Mesothelial cell of epicardium (in vitro differentiated cells): ENCODE data around the gene SGMS1. TPM values are rescaled to one million over a fixed set of nuclear protein-coding genes. Genes with fewer than 3 reads are reported as not detected.
A peak's percentile ranks its signal among the peaks of the same experiment; 100 is the strongest.
"Not testable (repeated sequence)": the region's sequence is repeated elsewhere in the genome, so short reads cannot be mapped to it uniquely, and the experiment has no call there.

Source experiments
- DNase-seq, 2 experiments: peaks; one replicate each; pipeline ENCODE4 v3.0.0; 2021; ENCODE audit warnings: low spot score in 2 of 2; ENCODE audit not compliant: unreplicated experiment in 2 of 2
- H3K27ac Mint-ChIP-seq: 2 replicates; pipeline ENCODE4 v1.8.0; 2021; ENCODE audit warnings: mixed read lengths
- H3K27me3 Mint-ChIP-seq: 2 replicates; pipeline ENCODE4 v1.8.0; 2021; ENCODE audit warnings: low read depth, mixed read lengths
- H3K36me3 Mint-ChIP-seq: 2 replicates; pipeline ENCODE4 v1.8.0; 2021; ENCODE audit warnings: mixed read lengths
- H3K4me1 Mint-ChIP-seq: 2 replicates; pipeline ENCODE4 v1.8.0; 2021; ENCODE audit warnings: mixed read lengths
- H3K4me3 Mint-ChIP-seq: 2 replicates; pipeline ENCODE4 v1.8.0; 2021; ENCODE audit warnings: mild to moderate bottlenecking, moderate library complexity, mixed read lengths
- H3K9me3 Mint-ChIP-seq: 2 replicates; pipeline ENCODE4 v1.8.0; 2021; ENCODE audit warnings: mixed read lengths
- CTCF ChIP-seq: fragments of 200-600 bp; sonication (generic); IDR thresholded peaks from one replicate; pipeline ENCODE4 v1.5.0; 2021; ENCODE audit warnings: antibody characterized with exemption; ENCODE audit not compliant: unreplicated experiment
- total RNA-seq: library from RNA; stranded (reverse); gene quantifications from 3 replicates; pipeline ENCODE4 v1.2.1, GENCODE V29; 2021

The SGMS1 gene
- total RNA-seq, 1 donor from 2014 or later, result 14.9 TPM

- no peak for DNase-seq
- Mint-ChIP-seq H3K9me3 (peaks cover 8% of the 10 kb centered on the region), H3K4me3 (no peak overlapping the region), H3K27ac (no peak overlapping the region), H3K4me1 (no peaks in the 10 kb centered on the region), H3K27me3 (no peaks in the 10 kb centered on the region), H3K36me3 (no peaks in the 10 kb centered on the region)
- no peak for TF ChIP-seq CTCF
Observed at GRCh38 chr10:50367732-50368131, 256.0 kb downstream of the SGMS1 start.

DNA sequence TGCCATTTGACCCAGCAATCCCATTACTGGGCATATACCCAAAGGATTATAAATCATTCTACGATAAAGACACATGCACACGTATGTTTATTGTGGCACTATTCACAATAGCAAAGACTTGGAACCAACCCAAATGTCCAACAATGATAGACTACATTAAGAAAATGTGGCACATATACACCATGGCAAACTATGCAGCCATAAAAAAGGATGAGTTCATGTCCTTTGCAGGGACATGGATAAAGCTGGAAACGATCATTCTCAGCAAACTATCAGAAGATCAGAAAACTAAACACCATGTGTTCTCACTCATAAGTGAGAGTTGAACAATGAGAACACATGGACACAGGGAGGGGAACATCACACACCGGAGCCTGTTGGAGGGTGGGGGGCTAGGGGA lies 257.3 kb downstream of the SGMS1 start:
- not testable (repeated sequence) for H3K27ac Mint-ChIP-seq, DNase-seq, H3K36me3 Mint-ChIP-seq, H3K4me1 Mint-ChIP-seq, H3K4me3 Mint-ChIP-seq, H3K27me3 Mint-ChIP-seq
- H3K9me3 Mint-ChIP-seq, result peaks cover 12% of the 10 kb centered on the region

DNA sequence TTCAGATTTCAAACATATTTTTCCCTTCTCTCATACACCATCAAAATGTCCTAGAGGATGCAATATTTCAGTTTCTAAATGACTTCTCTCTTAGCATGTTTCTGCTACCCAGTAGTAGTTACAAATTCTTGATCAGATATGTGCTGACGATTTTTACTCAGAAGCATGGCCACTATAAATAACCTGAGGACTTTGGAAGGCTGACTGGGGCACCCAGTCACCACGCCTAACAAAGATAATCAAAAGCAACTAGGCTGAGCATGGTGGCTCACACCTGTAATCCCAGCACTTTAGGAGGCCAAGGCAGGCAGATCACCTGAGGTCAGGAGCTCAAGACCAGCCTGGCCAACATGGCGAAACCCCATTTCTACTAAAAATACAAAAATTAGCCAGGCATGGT lies 259.0 kb downstream of the SGMS1 start:
- not testable (repeated sequence) for DNase-seq, H3K27me3 Mint-ChIP-seq, H3K27ac Mint-ChIP-seq, H3K36me3 Mint-ChIP-seq, H3K4me3 Mint-ChIP-seq
- peaks cover 10% of the 10 kb centered on the region for H3K4me1 Mint-ChIP-seq
- peaks cover 12% of the 10 kb centered on the region for H3K9me3 Mint-ChIP-seq

DNA sequence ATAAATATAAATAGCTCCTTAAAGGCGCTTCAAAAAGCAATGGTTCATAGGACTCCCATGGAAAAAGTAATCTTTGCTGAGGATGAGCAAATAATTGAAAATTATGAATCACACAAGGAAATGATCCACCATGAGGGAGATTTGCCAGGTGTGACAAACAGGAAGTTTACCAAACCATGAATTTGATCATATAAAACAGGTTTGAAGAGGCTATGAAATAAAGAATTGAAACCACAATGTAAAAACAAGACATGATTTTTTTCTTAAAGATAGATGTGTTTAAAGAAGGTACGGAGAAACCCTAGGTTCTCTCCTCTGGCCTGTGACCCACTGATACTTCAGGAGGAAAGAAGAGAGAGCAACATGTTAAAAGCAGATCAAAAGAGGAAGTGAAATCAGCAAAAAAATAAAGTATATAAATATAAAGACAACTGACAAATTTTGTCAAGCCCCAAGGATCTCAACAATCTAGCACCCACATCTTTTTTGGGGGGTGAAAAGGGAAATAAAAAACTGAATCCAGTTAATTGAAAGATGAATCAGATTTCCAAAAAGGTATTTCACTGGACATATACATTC lies 261.1 kb downstream of the SGMS1 start:
- no peak for TF ChIP-seq CTCF
- Mint-ChIP-seq H3K36me3 (no peaks in the 10 kb centered on the region), H3K27ac (no peak overlapping the region), H3K27me3 (no peaks in the 10 kb centered on the region), H3K4me1 (peaks cover 10% of the 10 kb centered on the region), H3K9me3 (peaks cover 12% of the 10 kb centered on the region), H3K4me3 (no peak overlapping the region)
- DNase-seq, result no peak

DNA sequence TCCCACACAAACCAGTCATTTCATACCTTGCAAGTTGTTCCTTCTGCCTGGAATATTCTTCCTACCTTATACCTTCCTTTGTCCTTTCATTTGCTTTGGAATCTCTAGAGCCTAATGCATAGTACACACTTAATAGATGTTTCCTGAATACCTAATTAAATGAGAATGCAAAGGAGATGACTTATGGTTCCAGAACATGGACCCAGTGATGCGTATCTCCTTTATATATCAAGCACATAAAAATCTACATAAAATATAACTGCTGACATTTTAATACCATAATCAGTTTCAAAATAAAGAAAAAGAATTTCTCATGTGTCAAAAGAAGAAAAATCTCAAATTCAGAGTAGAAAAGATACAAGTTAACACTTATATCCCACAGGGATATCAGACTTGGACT lies 261.8 kb downstream of the SGMS1 start:
- H3K4me3 Mint-ChIP-seq, result no peak overlapping the region
- no peaks in the 10 kb centered on the region for H3K36me3 Mint-ChIP-seq
- TF ChIP-seq CTCF, result no peak
- H3K27me3 Mint-ChIP-seq, result no peaks in the 10 kb centered on the region
- no peak overlapping the region for H3K27ac Mint-ChIP-seq
- H3K4me1 Mint-ChIP-seq, result peaks cover 10% of the 10 kb centered on the region
- peaks cover 12% of the 10 kb centered on the region for H3K9me3 Mint-ChIP-seq
- DNase-seq, result no peak

DNA sequence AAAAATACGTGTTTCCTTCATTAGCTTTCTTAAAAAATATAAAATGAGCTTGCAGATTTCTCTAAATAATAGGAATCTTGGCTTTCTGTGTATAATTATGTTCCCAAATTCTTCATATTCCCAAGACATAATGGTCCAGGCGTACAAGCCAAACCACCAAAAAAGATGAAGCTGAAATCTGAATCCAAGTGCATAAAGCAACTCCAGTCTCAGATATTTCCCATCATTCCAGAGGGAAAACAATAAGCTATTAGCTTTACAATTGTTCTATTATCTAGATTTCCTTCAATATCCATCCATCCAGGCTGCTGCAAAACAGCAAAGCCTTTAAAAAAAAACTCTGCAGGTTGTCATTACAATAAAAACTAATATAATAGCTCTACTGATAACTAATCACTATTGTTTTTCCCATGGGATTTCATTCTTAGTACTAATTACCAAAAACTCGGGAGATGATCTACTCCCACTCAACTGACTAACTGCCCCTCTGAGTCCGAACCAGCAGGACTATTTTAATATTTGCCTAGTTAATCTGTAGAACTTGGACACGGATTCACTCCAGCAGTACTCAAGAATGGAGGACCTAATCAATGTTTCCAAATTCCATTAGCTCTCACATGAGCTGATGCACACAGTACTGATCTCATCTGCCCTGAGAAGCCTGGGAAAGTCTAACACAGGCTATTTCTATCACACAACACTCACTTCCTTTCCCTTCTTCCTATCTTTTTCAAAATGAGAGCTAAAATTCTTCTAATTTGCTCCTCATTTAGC lies 263.5 kb downstream of the SGMS1 start:
- Mint-ChIP-seq H3K36me3 (peaks cover under 1% of the 10 kb centered on the region), H3K4me1 (peaks cover 10% of the 10 kb centered on the region), H3K9me3 (peaks cover 5% of the 10 kb centered on the region), H3K27ac (peak overlapping the region; percentile 40), H3K27me3 (no peaks in the 10 kb centered on the region), H3K4me3 (no peak overlapping the region)
- no peak for DNase-seq
- no peak for TF ChIP-seq CTCF
